KBM-7 (cell line): ENCODE results near the gene GPRIN3.
"Not testable (repeated sequence)": the region's sequence is repeated elsewhere in the genome, so short reads cannot be mapped to it uniquely, and the experiment has no call there.

Experiments used
- DNase-seq: peaks from one replicate; pipeline ENCODE4 v3.0.0-alpha.2; 2015
- in situ Hi-C: fragments of 300-500 bp; cut with MboI; formaldehyde crosslinking; loops from 2 replicates; pipeline ENCODE4 v1.14.3; 2020; ENCODE audit warnings: low sequenced_read_pairs, low pct_unique_long_range_greater_than_20kb, mixed read lengths

GPRIN3 gene

GRCh38 chr4:89316931-89317366 lies 9.3 kb upstream of the GPRIN3 start:
- DNase-seq = peak; percentile 60
- in situ Hi-C loops = no loop called here

DNA sequence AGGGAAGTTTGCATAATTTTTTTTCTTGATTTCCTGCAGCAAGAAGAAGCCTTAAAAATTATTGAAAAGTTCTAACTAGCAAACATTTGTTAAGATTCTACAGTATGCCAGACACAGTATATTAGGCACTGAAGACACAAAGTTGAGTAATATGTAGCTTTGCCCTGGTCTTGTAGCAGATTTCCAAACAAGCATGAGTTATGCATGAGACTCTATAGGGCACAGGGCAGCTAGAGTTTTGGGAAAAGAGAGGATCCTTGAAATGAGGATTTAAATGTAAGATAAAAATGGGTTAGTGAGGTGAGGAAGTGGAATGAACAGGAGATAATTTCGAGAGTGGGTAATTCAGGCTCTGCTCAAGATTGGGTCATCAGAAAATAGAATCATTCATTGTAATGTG lies 8.6 kb upstream of the GPRIN3 start:
- no peak for DNase-seq
- in situ Hi-C loops = no loop called here

GRCh38 chr4:89314291-89314690 lies 6.7 kb upstream of the GPRIN3 start:
- DNase-seq = no peak

GRCh38 chr4:89312066-89312465 lies 4.5 kb upstream of the GPRIN3 start:
- in situ Hi-C loops = no loop called here
- DNase-seq = no peak

More at GRCh38 chr4:89314291-89314690, 6.7 kb upstream of the GPRIN3 start:
- in situ Hi-C loops = no loop called here

GRCh38 chr4:89311433-89311832 lies 3.8 kb upstream of the GPRIN3 start:
- in situ Hi-C loops = no loop called here
- no peak for DNase-seq

GRCh38 chr4:89309154-89309553 lies 1.6 kb upstream of the GPRIN3 start:
- DNase-seq, in situ Hi-C loops: not testable (repeated sequence)

DNA sequence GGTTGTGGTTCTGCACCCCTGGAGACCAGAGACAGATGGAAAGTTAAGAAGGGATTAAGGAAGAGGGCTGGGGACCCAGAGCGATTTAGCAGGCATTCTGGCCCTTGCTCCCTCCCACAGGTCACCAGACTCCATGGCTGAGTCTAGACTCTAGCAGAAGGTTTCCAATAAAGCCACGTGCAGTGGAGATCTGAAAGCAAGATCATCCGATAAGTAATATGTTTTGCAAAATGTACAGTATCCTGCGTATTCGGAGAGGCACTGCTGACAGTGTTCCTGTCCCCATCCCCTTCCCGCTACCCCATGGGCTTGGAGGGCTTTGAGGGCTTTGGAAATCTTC lies 531 bp upstream of the GPRIN3 start:
- DNase-seq = no peak
- in situ Hi-C loops = no loop called here

DNA sequence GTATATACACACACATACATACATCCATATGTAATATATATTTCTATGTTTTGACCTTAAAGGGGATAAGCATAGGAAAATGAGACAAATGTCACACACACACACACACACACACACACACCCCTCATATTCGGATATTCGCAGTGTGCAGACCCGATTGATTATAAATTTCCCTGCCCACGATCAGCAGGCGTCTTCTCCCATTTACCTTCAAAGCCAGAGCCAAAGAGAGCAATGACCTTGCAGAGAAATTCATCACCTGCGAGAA lies 488 bp downstream of the GPRIN3 start:
- in situ Hi-C loops = no loop called here
- DNase-seq = peak; percentile 4

GRCh38 chr4:89306486-89307177 lies 968 bp downstream of the GPRIN3 start:
- in situ Hi-C loops = no loop called here

DNA sequence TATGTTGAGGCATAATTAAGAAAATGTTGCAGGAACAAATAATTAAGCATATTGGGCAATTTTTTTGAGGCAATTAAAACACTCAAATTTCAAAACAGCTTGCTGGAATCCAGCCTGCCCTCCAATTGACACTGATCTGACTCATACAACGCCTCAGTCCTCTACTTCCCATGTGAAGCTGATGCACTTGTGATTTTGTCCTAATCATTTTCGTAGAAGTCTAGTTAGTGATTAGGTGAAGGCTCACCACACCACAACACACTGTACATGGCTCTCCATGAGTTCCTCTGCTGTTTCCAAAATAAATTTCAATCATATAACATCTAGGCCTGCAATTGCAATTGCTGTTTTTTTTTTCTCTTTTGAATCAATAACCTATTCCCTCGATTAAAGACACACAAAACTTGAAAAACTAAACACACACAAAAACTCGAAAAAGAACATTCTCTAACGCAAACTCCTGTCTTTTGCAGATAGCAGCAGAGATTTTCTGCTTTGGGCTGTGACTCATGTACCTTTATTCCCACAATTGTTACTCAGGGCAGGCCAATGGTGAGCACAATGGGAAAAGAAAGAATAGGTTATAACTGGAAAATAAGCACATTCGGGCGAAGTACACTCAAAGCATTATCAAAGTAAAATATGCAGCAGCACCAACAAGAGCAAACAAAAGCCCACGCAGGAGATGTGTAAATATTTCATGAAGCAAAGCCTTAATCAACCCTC lies 1.7 kb downstream of the GPRIN3 start:
- in situ Hi-C loops = no loop called here

More at GRCh38 chr4:89306486-89307177, 968 bp downstream of the GPRIN3 start:
- DNase-seq = no peak

DNA sequence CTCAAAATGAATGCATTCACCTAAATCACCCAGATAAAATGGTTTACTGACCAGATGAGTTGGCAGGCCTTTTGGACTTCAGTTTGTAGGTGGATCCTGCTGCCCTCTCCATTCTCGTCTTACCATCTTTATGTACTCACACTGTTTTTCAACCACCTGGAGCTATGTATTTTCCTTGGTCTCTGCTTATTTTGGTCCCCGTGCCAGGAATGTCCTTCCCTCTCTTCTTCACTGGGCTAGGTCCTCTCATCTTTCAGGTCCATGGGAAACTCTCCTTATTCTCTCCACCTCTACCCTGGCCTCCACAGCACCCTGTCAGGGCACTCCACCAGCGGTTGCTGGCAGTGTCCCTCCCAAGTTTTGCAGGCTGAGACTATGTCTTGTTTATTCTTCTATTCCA lies 2.6 kb downstream of the GPRIN3 start:
- in situ Hi-C loops = no loop called here

More for the DNA sequence above, 1.7 kb downstream of the GPRIN3 start:
- DNase-seq = no peak

GRCh38 chr4:89303814-89304388 lies 3.7 kb downstream of the GPRIN3 start:
- in situ Hi-C loops = no loop called here

More for the DNA sequence above, 2.6 kb downstream of the GPRIN3 start:
- DNase-seq = no peak

GRCh38 chr4:89303177-89303576 lies 4.4 kb downstream of the GPRIN3 start:
- no peak for DNase-seq
- in situ Hi-C loops = no loop called here

More at GRCh38 chr4:89303814-89304388, 3.7 kb downstream of the GPRIN3 start:
- peak; percentile 33 for DNase-seq

GRCh38 chr4:89301902-89302301 lies 5.7 kb downstream of the GPRIN3 start:
- in situ Hi-C loops = no loop called here
- no peak for DNase-seq

- no peak for DNase-seq
- in situ Hi-C loops = no loop called here
Measured at GRCh38 chr4:89301003-89301402, 6.6 kb downstream of the GPRIN3 start.

DNA sequence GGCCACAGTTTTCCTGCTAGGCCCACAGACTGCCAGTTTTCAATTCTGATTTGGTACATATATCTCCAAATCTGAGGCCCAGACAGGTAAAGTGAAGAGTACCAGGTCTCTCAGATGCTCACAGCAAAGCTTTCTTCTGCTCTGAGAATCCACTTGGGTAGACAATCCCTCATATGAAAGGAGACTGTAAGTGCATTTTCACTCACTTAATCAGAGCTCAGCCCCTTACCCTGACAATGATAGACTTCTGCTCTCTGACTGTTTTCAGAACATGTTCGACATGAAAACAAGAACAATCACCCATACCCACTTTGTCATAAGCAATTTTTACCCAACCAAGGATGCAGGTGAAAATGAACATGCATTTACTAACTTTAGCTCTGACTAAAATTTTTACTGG lies 7.1 kb downstream of the GPRIN3 start:
- no peak for DNase-seq
- in situ Hi-C loops = no loop called here

- DNase-seq = no peak
- in situ Hi-C loops = no loop called here
Measured at GRCh38 chr4:89300060-89300459, 7.5 kb downstream of the GPRIN3 start.

- in situ Hi-C loops = no loop called here
- DNase-seq = peak; percentile 7
Measured at GRCh38 chr4:89299153-89299791, 8.3 kb downstream of the GPRIN3 start.

GRCh38 chr4:89298788-89299152 lies 8.8 kb downstream of the GPRIN3 start:
- peak; percentile 43 for DNase-seq
- in situ Hi-C loops = no loop called here

GRCh38 chr4:89298155-89298554 lies 9.4 kb downstream of the GPRIN3 start:
- in situ Hi-C loops = no loop called here
- peak; percentile 8 for DNase-seq
